NCI-H128 (cell line): ENCODE data around the gene ATP8A2.
A peak's percentile ranks its signal among the peaks of the same experiment; 100 is the strongest.
"Not testable (repeated sequence)": the region's sequence is repeated elsewhere in the genome, so short reads cannot be mapped to it uniquely, and the experiment has no call there.

ENCODE experiments used
- DNase-seq: peaks from one replicate; lab custom pipeline; 2025; ENCODE audit not compliant: unreplicated experiment; lab: John Stamatoyannopoulos, UW

ATP8A2 gene

DNA sequence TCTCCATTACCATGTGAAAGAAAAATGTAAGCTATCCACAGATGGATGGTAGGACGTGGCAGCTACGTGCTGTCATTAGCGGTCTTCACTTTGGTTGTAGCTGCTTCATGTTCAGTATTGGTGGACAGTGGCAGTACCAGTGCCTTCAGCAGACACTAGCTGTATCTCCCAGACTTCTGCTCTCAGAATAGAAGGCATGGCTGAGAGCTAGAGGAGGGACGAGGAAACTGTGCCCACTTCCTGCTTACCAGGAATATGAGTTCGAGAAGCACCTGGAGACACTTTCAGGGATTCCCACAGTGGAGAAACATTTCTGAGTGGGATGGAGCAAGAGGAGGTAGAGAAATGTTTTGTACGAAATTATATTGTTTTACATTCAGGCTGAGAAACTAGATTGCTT is 686.9 kb downstream of the ATP8A2 start:
- no peak for DNase-seq

GRCh38 chr13:26060357-26060756 is 688.6 kb downstream of the ATP8A2 start:
- no peak for DNase-seq

- no peak for DNase-seq
These were observed 689.5 kb downstream of the ATP8A2 start for GRCh38 chr13:26061256-26061655.

GRCh38 chr13:26061947-26062346 is 690.2 kb downstream of the ATP8A2 start:
- no peak for DNase-seq

- DNase-seq, result peak; percentile 47
These were observed 691.2 kb downstream of the ATP8A2 start for GRCh38 chr13:26062853-26063444.

DNA sequence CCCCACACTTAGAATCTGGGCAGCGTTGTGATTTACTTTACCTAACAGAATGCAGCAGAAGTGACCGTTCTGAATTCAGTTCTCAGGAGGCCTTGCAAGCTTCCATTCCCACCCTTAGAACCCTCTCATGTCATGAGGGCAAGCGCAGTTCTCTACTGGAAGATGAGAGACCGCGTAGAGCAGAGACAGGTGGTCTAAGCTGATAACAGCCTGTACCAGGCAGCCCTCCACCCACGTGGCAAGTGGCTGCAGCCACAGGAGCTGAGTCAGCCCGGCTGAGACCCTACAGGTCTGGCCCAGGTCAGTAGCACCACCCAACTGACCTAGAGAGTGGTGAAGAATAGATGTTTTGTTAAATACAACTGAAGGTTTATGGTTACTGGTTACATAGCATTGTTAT is 694.7 kb downstream of the ATP8A2 start:
- DNase-seq, result not testable (repeated sequence)

- no peak for DNase-seq
These were observed 695.8 kb downstream of the ATP8A2 start for GRCh38 chr13:26067601-26068000.

GRCh38 chr13:26068372-26068771 is 696.6 kb downstream of the ATP8A2 start:
- not testable (repeated sequence) for DNase-seq

- DNase-seq, result not testable (repeated sequence)
These were observed 697.9 kb downstream of the ATP8A2 start for GRCh38 chr13:26069642-26070041.

- DNase-seq, result no peak
These were observed 699.9 kb downstream of the ATP8A2 start for GRCh38 chr13:26071691-26072090.

DNA sequence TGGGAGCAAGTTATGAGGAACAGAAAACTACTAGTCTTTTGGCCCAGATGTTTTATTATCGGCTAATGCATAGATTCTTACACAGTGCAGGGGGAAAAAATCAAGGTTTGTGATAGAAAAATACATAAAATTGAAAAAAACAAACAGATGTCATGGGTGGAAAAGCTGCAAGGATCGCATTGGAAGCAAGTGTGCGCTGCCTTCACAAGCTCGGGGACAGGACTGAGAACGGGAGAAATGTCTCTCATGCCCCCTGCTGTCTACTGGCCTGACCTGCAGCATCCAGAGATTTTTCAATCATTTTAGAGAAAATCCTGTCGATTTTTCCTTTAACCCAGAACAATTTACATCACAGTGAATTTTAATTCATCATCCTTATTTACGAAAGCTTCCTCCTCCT is 700.6 kb downstream of the ATP8A2 start:
- not testable (repeated sequence) for DNase-seq

GRCh38 chr13:26074706-26075105 is 702.9 kb downstream of the ATP8A2 start:
- no peak for DNase-seq
